KMS-11 (cell line): Measurements from ENCODE around the gene CCDC68.

Source experiments
- H2AFZ ChIP-seq: fragments of 200-600 bp; sonication (generic); 2 replicates; pipeline ENCODE4 v1.6.1; 2016; ENCODE audit warnings: antibody characterized with exemption, mixed run types, low read depth
- H3K27ac ChIP-seq: fragments of 200-600 bp; sonication (generic); 2 replicates; pipeline ENCODE4 v1.6.1; 2016; ENCODE audit warnings: mild to moderate bottlenecking, mixed run types
- H3K27me3 ChIP-seq: fragments of 200-600 bp; sonication (generic); 2 replicates; pipeline ENCODE4 v1.6.1; 2017; ENCODE audit warnings: mild to moderate bottlenecking, low read depth, mixed run types, moderate library complexity; ENCODE audit not compliant: insufficient read depth
- H3K36me3 ChIP-seq: fragments of 200-600 bp; sonication (generic); 2 replicates; pipeline ENCODE4 v1.6.1; 2017; ENCODE audit warnings: mild to moderate bottlenecking, mixed run types; ENCODE audit not compliant: insufficient read depth
- H3K4me1 ChIP-seq: fragments of 200-600 bp; sonication (generic); 2 replicates; pipeline ENCODE4 v1.6.1; 2016; ENCODE audit warnings: mild to moderate bottlenecking, low read depth, mixed run types; ENCODE audit not compliant: poor library complexity, severe bottlenecking
- H3K4me2 ChIP-seq: fragments of 200-600 bp; sonication (generic); 2 replicates; pipeline ENCODE4 v1.7.0; 2016; ENCODE audit warnings: mild to moderate bottlenecking, mixed run types
- H3K4me3 ChIP-seq: fragments of 200-600 bp; sonication (generic); IDR thresholded peaks from 2 replicates; pipeline ENCODE4 v1.6.1; 2017; ENCODE audit warnings: low read depth, low read length, mixed read lengths; ENCODE audit not compliant: insufficient read depth
- H3K79me2 ChIP-seq: fragments of 200-600 bp; sonication (generic); 2 replicates; pipeline ENCODE4 v1.6.1; 2016; ENCODE audit warnings: low read depth, mixed run types; ENCODE audit not compliant: insufficient read depth
- H3K9ac ChIP-seq: fragments of 200-600 bp; sonication (generic); 2 replicates; pipeline ENCODE4 v1.6.1; 2016; ENCODE audit warnings: mild to moderate bottlenecking, mixed run types
- H4K20me1 ChIP-seq: fragments of 200-600 bp; sonication (generic); 2 replicates; pipeline ENCODE4 v1.6.1; 2016; ENCODE audit warnings: mild to moderate bottlenecking, mixed run types; ENCODE audit not compliant: insufficient read depth
- TF ChIP-seq, protein P1 (sequence below): fragments of 200-600 bp; sonication (generic); conservative IDR thresholded peaks from 2 replicates; pipeline ENCODE4 v1.6.1; 2017; ENCODE audit warnings: low read depth, mild to moderate bottlenecking, antibody characterized with exemption, low read length, moderate library complexity, mixed read lengths

The CCDC68 gene

DNA sequence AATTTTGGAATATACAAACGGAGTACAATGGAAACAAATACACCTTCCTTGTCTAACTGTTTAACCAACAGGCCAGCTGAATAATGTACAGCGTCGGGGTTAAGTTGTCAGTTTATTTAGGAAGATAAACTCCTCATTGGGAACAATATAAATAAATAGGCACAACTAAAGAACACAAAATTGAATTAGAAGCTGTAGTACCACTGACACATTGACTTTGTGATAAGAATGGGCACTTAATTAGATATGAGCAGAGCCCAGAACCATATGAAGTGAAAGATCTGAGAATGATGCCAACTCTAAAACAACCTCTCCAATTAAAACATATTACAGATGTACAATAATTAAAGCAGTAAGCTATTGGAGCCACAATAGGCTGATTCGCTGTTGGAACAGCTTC is 44.4 kb downstream of the CCDC68 start:
- no peak overlapping the region for H2AFZ ChIP-seq
- H3K79me2 ChIP-seq = no peaks in the 10 kb centered on the region
- H3K27ac ChIP-seq = no peak overlapping the region
- H3K4me3 ChIP-seq = no peak overlapping the region
- no peaks in the 10 kb centered on the region for H3K27me3 ChIP-seq
- H3K9ac ChIP-seq = no peak overlapping the region
- TF ChIP-seq, protein P1, sequence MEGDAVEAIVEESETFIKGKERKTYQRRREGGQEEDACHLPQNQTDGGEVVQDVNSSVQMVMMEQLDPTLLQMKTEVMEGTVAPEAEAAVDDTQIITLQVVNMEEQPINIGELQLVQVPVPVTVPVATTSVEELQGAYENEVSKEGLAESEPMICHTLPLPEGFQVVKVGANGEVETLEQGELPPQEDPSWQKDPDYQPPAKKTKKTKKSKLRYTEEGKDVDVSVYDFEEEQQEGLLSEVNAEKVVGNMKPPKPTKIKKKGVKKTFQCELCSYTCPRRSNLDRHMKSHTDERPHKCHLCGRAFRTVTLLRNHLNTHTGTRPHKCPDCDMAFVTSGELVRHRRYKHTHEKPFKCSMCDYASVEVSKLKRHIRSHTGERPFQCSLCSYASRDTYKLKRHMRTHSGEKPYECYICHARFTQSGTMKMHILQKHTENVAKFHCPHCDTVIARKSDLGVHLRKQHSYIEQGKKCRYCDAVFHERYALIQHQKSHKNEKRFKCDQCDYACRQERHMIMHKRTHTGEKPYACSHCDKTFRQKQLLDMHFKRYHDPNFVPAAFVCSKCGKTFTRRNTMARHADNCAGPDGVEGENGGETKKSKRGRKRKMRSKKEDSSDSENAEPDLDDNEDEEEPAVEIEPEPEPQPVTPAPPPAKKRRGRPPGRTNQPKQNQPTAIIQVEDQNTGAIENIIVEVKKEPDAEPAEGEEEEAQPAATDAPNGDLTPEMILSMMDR = no peak
- no peaks in the 10 kb centered on the region for H3K36me3 ChIP-seq
- H4K20me1 ChIP-seq = no peaks in the 10 kb centered on the region
- no peak overlapping the region for H3K4me2 ChIP-seq
- H3K4me1 ChIP-seq = no peaks in the 10 kb centered on the region

DNA sequence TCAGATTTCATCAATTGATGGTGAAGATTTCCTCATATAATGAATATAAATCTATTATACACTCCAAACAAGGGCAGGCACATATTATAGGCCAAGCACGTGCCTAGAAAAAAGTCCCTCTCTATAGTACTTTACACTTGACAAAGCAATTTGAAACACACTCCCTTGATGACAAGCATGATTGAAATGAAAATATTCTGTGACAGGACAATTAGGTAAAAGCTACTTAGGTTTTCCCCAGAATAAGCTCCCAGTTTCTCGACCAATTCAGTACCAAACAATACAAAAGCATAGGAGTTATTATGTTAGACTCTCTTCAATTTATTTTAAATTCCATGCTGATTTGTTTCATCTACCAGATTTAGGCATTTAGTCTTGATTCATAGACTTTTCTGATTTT is 47.7 kb downstream of the CCDC68 start:
- no peaks in the 10 kb centered on the region for H4K20me1 ChIP-seq
- H3K4me1 ChIP-seq = no peaks in the 10 kb centered on the region
- no peaks in the 10 kb centered on the region for H3K79me2 ChIP-seq
- no peak overlapping the region for H3K4me3 ChIP-seq
- H2AFZ ChIP-seq = no peak overlapping the region
- TF ChIP-seq, protein P1 = no peak
- no peak overlapping the region for H3K9ac ChIP-seq
- H3K4me2 ChIP-seq = no peak overlapping the region
- no peak overlapping the region for H3K27ac ChIP-seq
- no peaks in the 10 kb centered on the region for H3K36me3 ChIP-seq
- H3K27me3 ChIP-seq = no peaks in the 10 kb centered on the region

DNA sequence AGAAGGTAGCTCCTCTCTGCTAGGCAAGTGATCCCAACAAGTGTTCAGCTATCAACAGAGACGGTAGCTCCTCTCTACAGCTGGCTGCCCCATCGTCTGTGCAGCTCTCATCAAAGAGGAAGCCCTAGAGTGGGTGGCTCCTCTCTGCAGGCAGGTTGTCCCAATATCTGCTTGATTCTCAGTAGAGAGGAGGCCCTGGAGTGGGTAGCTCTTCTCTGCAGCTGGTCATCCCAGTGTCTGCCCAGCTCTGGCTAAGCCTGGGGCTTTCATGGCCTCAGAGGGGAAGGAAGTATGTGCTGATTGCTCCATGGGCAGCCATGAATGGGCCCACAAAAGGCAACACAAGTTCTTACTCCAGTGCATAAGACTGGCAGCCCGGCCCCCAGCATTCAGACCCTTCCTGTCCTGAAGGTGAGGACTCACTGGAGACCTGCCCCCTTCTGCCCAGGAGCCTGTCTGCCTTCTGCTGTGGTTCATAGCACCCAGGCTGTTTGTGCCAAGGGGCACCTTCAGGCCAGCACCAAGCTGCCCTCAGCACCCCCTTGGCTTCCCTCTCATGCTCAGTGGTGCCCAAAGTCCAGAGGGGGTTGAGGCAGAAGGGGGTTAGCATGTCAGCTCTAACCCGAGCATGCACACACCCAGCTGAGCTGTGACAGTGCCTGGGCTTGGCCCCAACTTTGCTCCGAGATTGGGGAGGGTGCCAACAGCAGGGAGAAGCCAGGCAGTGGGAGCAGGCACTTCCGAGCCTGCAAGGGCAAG is 48.9 kb downstream of the CCDC68 start:
- H4K20me1 ChIP-seq = no peaks in the 10 kb centered on the region
- H3K27me3 ChIP-seq = no peaks in the 10 kb centered on the region
- H3K27ac ChIP-seq = no peak overlapping the region
- H3K9ac ChIP-seq = no peak overlapping the region
- no peak overlapping the region for H3K4me2 ChIP-seq
- H3K36me3 ChIP-seq = no peaks in the 10 kb centered on the region
- H3K4me1 ChIP-seq = no peaks in the 10 kb centered on the region
- no peaks in the 10 kb centered on the region for H3K79me2 ChIP-seq
- no peak overlapping the region for H2AFZ ChIP-seq
- TF ChIP-seq, protein P1 = no peak
- H3K4me3 ChIP-seq = no peak overlapping the region

DNA sequence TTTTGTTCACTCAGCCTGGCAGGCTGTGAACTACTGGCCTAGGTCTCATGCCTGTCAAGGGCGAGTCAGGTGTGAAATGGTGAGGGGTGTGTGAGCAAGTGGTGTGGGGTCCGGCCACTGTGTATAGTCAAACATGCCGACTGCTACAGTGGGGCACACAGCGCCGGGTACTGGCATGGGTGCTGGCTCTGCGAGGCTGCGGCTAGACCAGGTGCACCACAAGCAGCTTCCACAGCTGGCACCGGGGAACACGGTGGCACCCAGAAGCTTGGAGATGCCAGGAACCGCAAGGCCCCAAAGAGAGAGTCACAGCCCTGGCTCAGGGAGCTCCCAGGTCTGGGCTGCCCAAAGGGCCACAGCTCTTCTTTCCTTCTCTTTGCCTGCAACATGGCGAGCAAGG is 49.7 kb downstream of the CCDC68 start:
- Histone ChIP-seq H3K4me2 (no peak overlapping the region), H3K27ac (no peak overlapping the region), H3K36me3 (no peaks in the 10 kb centered on the region), H3K4me3 (no peak overlapping the region), H3K27me3 (no peaks in the 10 kb centered on the region), H3K9ac (no peak overlapping the region), H3K4me1 (no peaks in the 10 kb centered on the region), H4K20me1 (no peaks in the 10 kb centered on the region), H2AFZ (no peak overlapping the region), H3K79me2 (no peaks in the 10 kb centered on the region)
- TF ChIP-seq, protein P1 = no peak
